ENCODE measurements around the gene ICA1. TPM values are rescaled to one million over a fixed set of nuclear protein-coding genes. Genes with fewer than 3 reads are reported as not detected.
"Not testable (repeated sequence)": the region's sequence is repeated elsewhere in the genome, so short reads cannot be mapped to it uniquely, and the experiment has no call there.

Gene ICA1
- total RNA-seq, 1 donor from 2014 or later: 76.0 TPM

- intact Hi-C loops (cut with DNase I): no loop called here
- no peak for DNase-seq (ENCODE audit: low spot score)
Observed at GRCh38 chr7:8277394-8277982, 15.5 kb upstream of the ICA1 start.

DNA sequence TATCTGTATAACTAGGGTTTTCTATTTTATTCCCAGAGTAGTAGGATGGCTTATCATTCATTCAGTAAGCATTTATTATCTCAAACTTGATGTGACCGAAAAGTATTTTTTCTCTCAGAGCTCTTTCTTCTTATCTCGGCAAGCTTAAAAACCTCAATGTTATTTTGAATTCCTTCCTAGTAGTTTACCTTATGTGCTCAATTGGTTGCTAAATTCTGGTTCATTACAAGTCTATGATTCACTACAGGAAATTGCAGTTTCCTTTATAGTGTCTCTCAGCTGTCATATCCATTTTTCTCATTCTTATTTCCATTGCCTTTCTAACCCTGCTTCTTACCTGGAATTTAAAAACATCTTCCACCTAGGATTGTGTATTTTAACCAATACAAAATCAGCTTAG lies 12.6 kb upstream of the ICA1 start:
- intact Hi-C loops (cut with DNase I): no loop called here
- no peak for DNase-seq (ENCODE audit: low spot score)

GRCh38 chr7:8271960-8272359 lies 10.0 kb upstream of the ICA1 start:
- intact Hi-C loops (cut with DNase I): no loop called here
- no peak for DNase-seq (ENCODE audit: low spot score)

- intact Hi-C loops (cut with DNase I): no loop called here
- no peak for DNase-seq (ENCODE audit: low spot score)
Observed at GRCh38 chr7:8263048-8263447, 1.1 kb upstream of the ICA1 start.

DNA sequence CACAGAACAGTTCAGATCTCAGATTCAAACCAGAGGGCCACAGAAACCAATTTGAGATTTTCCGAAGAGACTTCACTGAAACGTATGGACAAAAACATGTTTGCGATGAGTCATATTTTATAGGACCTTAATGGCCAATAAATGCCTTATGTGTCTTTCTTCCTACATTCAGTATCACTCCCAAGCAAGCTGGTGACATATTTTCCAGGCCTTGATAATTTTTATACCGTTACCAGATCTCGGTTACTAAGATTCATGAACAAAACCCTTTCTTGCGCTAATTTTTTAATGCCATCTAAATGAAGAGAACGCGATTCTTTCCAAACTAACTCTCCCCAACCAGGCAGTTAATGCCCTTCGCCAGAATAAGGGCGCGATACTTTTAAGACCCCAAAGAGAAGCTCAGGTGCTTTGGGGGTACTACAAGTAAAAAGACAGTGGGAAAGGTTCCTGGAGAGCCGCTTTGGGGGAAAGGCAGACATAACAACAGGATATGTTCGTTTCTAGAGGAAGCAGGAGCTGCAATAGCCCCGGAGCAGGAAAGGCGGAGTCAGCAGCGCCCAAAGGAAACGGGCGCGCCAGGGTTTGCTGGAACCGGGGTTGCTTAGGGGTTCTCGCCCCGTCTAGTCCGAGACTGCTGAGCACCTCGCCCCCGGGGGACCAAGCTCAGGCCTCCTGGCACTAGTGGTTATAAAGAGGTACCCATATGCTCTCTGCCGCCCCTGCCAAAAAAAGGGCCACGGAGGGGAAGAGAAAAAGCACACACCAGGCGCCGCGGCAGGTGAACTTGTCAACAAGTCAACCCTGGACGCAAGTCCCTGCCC lies 884 bp downstream of the ICA1 start:
- intact Hi-C loops (cut with DNase I): no loop called here
- DNase-seq (ENCODE audit: low spot score): peak; percentile 88

GRCh38 chr7:8259586-8260222 lies 2.3 kb downstream of the ICA1 start:
- intact Hi-C loops (cut with DNase I): no loop called here
- DNase-seq (ENCODE audit: low spot score): no peak

- no peak for DNase-seq (ENCODE audit: low spot score)
- intact Hi-C loops (cut with DNase I): no loop called here
Observed at GRCh38 chr7:8258734-8259133, 3.2 kb downstream of the ICA1 start.

GRCh38 chr7:8258166-8258565 lies 3.8 kb downstream of the ICA1 start:
- intact Hi-C loops (cut with DNase I): no loop called here

GRCh38 chr7:8255680-8256655 lies 6.0 kb downstream of the ICA1 start:
- DNase-seq (ENCODE audit: low spot score): no peak
- intact Hi-C loops (cut with DNase I): no loop called here

More at GRCh38 chr7:8258166-8258565, 3.8 kb downstream of the ICA1 start:
- DNase-seq (ENCODE audit: low spot score): no peak

- intact Hi-C loops (cut with DNase I): no loop called here
- no peak for DNase-seq (ENCODE audit: low spot score)
Observed at GRCh38 chr7:8254667-8255066, 7.3 kb downstream of the ICA1 start.

- intact Hi-C loops (cut with DNase I): no loop called here
- DNase-seq (ENCODE audit: low spot score): no peak
Observed at GRCh38 chr7:8254215-8254614, 7.8 kb downstream of the ICA1 start.

DNA sequence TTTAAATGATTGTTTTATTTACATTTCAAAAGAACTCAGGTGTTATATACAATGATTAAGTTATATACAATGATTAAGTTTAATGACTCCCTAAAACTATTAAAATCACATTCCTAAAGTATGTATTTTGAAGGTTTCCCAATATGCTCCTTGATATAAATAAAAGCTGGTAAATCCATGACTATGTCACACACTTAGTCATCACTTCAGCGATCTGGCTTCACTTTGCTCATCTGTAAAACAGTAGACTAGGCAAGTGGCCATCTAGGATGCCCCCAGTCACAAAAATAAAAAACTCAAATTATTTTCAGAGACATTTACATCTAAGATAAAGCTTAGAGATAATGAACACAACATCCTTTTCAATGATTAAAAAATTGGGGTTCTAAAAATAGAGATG lies 10.8 kb downstream of the ICA1 start:
- intact Hi-C loops (cut with DNase I): no loop called here
- no peak for DNase-seq (ENCODE audit: low spot score)

DNA sequence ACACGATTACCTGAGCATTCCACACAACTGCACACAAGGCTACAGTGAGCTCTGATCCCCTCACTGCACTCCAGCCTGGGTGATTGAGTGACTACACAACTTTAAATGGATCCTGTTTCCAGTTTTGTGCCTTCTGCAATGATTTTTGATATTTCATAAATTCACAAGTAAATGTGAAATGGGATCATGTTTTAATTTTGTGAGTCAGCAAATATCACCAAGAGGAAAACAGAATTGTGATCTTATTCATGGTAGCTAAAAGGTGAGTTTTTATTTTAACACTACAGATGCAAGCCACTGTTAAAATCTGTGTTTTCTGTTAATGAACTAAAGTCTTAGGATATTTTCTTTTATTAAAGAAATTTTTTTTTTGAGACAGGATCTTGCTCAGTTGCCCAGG lies 11.4 kb downstream of the ICA1 start:
- no peak for DNase-seq (ENCODE audit: low spot score)
- intact Hi-C loops (cut with DNase I): no loop called here

DNA sequence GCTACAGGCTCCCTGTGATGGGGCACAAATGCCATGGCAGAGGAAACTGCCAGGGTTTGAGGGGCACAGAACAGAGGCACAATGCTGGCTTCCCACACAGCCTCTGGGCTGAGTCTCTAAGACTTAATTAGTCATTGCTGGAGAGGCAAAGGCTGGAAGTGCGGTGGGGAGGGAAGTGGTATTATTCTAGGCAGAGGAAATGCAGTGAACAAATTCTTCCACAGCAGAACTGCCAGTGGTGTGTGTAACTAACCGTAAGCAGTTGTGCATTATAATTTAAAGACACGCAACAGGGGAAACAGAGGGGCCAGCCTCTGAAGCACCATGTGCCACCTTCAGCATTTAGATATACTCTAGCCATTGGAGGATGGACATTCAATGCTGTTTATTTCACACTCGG lies 12.8 kb downstream of the ICA1 start:
- intact Hi-C loops (cut with DNase I): no loop called here
- DNase-seq (ENCODE audit: low spot score): no peak

DNA sequence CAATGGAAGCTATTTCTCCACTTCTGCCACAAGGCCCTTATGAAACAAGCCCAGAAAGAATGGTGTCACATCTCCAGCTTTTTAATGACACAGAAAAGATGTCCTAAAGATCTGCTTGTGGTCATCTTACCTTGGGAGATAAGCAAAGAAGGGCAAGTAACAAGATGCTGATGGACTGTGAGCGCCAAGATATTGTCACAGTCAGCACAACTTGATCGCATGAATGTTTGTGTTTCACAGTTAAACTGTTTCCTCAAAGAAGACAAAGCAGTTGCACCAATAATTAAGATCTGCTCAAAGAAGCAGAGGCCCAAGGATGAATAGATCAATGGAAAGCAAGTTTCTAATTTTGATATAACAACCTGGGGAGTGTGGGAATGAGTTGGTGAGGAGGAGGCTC lies 15.9 kb downstream of the ICA1 start:
- DNase-seq (ENCODE audit: low spot score): no peak
- intact Hi-C loops (cut with DNase I): no loop called here

DNA sequence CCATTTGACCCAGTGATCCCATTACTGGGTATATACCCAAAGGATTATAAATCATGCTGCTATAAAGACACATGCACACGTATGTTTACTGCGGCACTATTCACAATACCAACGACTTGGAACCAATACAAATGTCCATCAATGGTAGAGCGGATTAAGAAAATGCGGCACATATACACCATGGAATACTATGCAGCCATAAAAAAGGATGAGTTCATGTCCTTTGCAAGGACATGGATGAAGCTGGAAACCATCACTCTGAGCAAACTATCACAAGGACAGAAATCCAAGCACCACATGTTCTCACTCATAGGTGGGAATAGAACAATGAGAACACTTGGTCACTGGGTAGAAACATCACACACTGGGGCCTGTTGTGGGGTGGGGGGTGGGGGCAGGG lies 16.9 kb downstream of the ICA1 start:
- intact Hi-C loops (cut with DNase I); DNase-seq (ENCODE audit: low spot score): not testable (repeated sequence)

GRCh38 chr7:8243059-8243458 lies 18.9 kb downstream of the ICA1 start:
- intact Hi-C loops (cut with DNase I); DNase-seq (ENCODE audit: low spot score): not testable (repeated sequence)

GRCh38 chr7:8239702-8240362 lies 22.1 kb downstream of the ICA1 start:
- intact Hi-C loops (cut with DNase I); DNase-seq (ENCODE audit: low spot score): not testable (repeated sequence)

- intact Hi-C loops (cut with DNase I): no loop called here
- DNase-seq (ENCODE audit: low spot score): no peak
Observed at GRCh38 chr7:8236780-8237407, 25.1 kb downstream of the ICA1 start.
